Activated effector memory CD4-positive, alpha-beta T cell treated with anti-CD3 and anti-CD28 coated beads, Interleukin-2, amount 50 U/mL, for 16 hours (primary cell): ENCODE data around the gene OR10S1.
"Not testable (repeated sequence)": the region's sequence is repeated elsewhere in the genome, so short reads cannot be mapped to it uniquely, and the experiment has no call there.

ENCODE experiments used
- DNase-seq: peaks from one replicate; pipeline ENCODE4 v3.0.0-alpha.2; 2020

OR10S1 gene, protein sequence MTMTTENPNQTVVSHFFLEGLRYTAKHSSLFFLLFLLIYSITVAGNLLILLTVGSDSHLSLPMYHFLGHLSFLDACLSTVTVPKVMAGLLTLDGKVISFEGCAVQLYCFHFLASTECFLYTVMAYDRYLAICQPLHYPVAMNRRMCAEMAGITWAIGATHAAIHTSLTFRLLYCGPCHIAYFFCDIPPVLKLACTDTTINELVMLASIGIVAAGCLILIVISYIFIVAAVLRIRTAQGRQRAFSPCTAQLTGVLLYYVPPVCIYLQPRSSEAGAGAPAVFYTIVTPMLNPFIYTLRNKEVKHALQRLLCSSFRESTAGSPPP

DNA sequence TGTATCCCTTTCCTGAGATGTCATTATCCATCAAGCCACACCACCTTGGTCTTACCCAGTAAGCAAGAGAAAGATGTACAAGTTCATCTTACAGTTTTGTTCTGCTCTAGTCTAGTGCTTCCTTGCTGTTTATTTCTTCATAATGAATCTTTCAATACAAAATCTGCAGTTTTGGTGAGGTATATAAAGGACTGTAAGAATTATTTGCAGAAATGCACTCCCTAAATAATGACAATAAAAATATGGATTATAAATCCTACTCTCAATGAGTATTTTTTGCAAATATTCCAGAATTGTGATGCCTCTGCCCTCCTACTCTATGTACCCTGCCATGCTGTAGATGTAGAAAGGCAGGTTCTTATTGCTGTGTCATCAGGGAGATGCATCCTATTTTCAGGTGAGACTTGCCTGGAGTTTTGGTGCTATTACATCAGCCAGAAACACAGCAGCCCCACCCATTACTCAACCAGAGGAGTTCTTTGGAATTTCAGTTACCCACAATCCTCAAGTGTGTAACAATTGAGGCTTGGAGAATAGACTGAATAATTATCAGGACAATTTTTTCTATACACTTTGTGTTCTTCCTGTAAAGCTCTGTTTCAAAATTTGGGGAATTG is at the start of gene OR10S1:
OR10S1 (minus strand) TSS at position 51 of the 617 bp plus-strand sequence. CDS start 117 bp downstream, outside the sequence.
- no peak for DNase-seq

DNA sequence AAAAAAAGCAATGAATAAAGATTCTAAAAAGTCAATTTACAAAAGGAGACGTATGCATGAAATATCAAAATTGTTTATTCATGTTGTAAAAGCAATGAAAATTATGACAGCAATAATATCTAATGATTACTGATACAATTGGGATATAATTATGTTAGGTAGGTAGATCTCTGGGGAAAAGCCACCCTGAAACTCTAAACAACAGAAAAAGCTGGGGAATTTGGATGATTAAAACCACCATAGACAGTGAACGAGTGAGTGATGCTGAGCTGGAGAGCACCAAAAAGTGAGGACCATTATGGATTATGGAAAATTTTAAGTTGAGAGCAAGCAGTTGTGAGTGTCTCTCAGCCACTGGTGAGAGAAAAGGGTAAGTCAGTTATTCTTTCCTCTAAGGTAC is 48.9 kb upstream of the OR10S1 start, which contains the start of gene OR10G8:
OR10G8 (plus strand) TSS at position 301 of the 400 bp plus-strand sequence. CDS start 2,825 bp downstream, outside the sequence.
- DNase-seq = no peak

DNA sequence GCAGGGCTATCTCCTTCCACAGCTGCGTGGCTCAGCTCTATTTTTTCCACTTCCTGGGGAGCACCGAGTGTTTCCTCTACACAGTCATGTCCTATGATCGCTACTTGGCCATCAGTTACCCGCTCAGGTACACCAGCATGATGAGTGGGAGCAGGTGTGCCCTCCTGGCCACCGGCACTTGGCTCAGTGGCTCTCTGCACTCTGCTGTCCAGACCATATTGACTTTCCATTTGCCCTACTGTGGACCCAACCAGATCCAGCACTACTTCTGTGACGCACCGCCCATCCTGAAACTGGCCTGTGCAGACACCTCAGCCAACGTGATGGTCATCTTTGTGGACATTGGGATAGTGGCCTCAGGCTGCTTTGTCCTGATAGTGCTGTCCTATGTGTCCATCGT is 38.3 kb upstream of the OR10S1 start:
- DNase-seq = not testable (repeated sequence)

DNA sequence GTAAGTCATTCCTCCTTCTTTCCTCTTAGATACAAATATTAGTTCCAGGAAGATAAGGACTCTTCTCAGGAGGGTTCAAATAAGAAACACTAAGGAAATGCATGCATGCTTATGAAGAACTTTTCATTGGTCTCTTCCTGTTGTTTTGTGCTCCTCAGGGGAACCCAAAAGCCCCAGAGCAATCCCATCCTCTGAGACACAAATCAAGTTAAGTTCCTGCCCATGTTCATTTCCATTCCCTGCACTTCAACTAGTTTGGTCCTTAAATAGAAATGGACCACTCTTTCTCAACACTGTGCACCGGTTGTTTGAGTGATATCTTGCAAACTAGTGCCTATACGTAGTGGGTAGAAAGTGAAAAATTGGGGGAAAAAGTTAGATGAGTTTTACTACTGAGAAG is 35.1 kb upstream of the OR10S1 start, which contains the start of gene OR10G4:
OR10G4 (plus strand) TSS at position 301 of the 400 bp plus-strand sequence. CDS start 2,578 bp downstream, outside the sequence.
- DNase-seq = no peak

DNA sequence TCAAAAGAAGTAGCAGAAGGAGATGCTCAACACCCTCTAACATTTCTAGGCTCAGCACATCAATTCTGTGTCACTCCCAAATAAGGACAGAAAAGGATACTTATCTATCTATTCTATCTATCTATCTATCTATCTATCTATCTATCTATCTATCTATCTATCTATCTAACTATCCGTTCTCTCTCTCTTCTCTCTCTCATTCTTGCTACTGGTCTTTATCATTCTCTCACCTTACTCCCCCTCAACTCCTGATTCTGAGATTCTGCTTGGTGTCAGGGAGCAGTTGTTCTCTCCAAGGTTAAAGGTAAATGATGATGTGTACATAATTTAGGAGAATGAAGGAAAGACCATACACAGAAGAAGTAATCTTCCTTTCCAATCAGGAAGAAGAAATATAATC is 17.5 kb upstream of the OR10S1 start, which contains the start of gene OR10G6:
OR10G6 (minus strand) TSS at position 43 of the 400 bp plus-strand sequence; CDS start at position 43, 0 bp downstream.
- DNase-seq = no peak

DNA sequence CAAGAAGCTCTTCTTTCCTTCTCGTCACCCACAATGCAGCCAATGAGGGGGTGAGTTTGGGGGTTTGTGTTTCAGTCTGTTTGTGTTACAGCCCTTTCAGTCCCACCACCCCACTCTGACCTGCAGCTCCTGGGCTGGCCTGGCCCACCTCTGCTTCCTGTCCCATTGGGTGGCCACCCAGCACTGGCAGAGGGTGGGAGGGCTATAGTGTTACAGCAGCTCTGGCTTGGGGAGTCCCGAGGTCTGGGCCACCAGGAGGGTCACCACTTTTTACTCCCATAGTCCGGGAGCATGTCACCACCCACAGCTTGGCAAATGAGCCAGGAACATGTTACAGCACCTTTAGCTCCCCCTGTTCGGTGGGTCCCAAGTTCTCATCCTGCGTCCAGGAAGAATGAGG is 1.7 kb upstream of the OR10S1 start:
- no peak for DNase-seq

DNA sequence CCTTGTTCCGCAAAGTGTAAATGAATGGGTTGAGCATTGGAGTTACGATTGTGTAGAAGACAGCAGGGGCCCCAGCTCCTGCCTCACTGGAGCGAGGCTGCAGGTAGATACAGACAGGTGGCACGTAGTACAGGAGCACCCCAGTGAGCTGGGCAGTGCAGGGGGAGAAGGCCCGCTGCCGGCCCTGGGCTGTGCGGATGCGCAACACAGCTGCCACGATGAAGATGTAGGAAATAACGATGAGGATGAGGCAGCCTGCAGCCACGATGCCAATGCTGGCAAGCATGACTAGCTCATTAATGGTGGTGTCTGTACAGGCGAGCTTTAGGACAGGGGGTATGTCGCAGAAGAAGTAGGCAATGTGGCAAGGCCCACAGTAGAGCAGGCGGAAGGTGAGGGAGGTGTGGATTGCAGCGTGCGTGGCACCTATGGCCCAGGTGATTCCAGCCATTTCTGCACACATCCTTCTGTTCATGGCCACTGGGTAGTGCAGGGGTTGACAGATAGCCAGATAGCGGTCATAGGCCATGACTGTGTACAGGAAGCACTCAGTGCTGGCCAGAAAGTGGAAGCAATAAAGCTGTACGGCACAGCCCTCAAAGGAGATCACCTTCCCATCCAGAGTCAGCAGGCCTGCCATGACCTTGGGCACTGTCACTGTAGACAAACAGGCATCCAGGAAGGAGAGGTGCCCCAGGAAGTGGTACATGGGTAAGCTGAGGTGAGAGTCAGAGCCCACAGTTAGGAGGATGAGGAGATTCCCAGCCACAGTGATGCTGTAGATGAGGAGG is 616 bp downstream of the OR10S1 start:
- DNase-seq = no peak

DNA sequence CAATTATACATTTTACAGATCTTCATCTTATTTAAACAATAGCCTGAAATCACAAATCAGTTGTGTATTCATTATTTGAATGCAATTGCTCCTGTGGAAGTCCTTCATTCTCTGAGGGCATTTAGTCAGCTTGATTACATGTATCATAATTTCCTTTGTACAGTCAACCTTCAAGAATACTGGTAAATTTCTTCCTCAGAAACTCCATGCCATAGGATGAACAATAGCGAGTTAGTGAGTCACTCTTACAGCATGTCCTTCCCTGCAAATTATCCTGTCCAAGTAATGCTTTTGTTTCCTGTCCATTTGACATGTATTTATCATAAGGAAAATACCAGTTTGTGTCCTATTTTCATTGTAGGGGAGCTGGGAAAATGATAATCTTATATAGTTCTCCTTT is 3.8 kb downstream of the OR10S1 start:
- DNase-seq = no peak

DNA sequence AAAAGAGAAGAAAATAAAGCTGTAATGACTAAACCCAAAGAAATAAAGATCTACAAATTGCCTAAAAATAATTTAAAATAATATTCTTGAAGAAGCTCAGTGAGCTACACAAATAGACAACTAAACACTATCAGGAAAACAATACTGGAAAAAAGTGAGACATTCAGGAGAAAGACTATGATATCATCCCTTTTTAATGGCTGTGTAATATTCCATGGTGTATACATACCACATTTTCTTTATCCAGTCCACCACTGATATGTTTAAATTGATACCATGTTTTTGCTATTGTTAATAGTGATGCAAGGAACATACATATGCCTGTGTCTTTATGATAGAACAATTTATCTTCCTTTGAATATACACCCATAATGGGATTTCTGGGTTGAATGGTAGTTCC is 20.8 kb downstream of the OR10S1 start:
- no peak for DNase-seq

DNA sequence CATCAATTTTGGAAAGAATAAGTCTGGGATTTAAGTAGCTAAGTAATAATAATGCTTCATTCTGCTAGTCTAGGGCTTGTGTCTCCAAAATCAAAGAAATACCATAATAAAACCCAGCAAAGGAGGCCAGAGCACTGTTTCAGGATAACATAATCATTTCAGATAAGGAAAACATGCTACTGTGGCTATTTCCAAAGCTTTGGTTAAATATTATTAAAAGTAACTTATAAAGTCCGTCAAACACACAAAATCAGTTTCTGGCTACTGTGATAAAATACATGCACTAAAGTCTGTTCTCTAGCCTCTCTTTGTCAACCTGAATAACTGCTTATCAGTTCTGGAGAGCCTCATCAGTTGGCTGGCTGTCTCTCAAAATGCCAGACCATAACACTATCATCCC is 32.4 kb downstream of the OR10S1 start:
- no peak for DNase-seq

DNA sequence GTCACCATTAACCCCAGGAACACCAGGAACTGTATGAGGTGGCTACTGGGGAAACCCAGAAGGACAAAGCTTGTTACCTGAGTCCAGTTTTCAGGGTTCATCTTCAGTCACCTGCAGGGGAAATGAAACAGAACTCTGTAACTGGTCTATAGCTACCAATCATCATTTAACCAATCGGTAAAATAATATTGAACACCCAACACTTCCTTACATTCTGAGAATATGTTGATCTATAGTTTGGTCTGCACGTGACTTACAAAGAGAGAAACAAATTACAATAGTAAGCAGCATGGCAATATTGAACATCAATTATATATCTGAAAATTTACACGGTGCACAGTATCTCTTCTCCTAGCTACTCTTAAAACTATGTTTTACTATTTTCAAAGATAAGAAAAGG is 33.8 kb downstream of the OR10S1 start, which contains the start of gene OR6T1:
OR6T1 (minus strand) TSS at position 101 of the 400 bp plus-strand sequence; CDS start at position 101, 0 bp downstream.
- no peak for DNase-seq

DNA sequence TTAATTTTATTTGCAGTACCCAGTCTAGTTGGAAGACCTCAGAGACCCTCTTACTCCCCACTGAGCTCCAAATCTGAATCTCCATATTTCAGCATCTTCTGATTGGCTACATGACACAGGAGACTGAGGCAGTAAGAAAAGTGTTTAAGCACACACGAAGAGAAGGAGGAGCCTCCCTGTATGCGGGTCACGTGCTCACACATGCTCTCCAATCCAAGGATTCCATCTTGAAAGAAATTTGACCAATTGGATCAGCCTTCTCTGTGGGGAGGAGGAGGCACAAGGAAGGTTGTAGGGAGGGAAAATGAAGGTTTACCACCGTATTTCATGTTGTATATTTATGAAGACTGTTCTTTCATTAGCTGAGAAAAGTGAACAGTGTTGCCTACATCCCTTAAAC is 35.2 kb downstream of the OR10S1 start:
- DNase-seq = no peak

DNA sequence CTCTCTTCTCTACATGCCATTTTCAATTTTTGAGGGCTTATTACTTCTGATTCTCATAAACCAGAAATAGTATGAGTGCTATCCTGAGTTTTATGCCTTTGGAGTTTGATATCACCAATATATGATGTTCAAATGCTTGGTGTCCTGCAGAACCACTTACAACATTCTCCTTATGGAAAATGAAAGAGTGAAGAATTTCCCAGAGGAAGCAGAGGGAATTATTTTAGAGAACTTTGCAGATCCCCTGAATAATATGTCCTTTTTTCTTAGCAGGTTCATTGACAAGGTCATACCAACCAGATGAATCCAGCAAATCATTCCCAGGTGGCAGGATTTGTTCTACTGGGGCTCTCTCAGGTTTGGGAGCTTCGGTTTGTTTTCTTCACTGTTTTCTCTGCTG is 38.3 kb downstream of the OR10S1 start, which contains the start of gene OR4D5:
OR4D5 (plus strand) TSS at position 301 of the 400 bp plus-strand sequence; CDS start at position 301, 0 bp downstream.
- DNase-seq = no peak
